RPMI7951 (cell line): Measurements from ENCODE around the gene SLC38A10. TPM values are rescaled to one million over a fixed set of nuclear protein-coding genes. Genes with fewer than 3 reads are reported as not detected.

Source experiments
- DNase-seq: peaks from one replicate; pipeline ENCODE4 v3.0.0-alpha.2; 2012; ENCODE audit warnings: low read depth
- total RNA-seq: library from RNA; depleted of rRNA; stranded (reverse); fragments of >200 nt; shearing (Covaris generic); gene quantifications from 2 replicates; pipeline ENCODE4 v1.2.3, GENCODE V29; 2014

The SLC38A10 gene
- total RNA-seq, 1 experiment from 2014 or later: 24.0 TPM

- DNase-seq: no peak
These were observed 52.4 kb downstream of the SLC38A10 start for GRCh38 chr17:81242421-81243332.

- no peak for DNase-seq
These were observed 53.3 kb downstream of the SLC38A10 start for GRCh38 chr17:81241648-81242420.

GRCh38 chr17:81241203-81241602 lies 53.9 kb downstream of the SLC38A10 start:
- no peak for DNase-seq

- no peak for DNase-seq
These were observed 54.3 kb downstream of the SLC38A10 start for GRCh38 chr17:81240761-81241160.

DNA sequence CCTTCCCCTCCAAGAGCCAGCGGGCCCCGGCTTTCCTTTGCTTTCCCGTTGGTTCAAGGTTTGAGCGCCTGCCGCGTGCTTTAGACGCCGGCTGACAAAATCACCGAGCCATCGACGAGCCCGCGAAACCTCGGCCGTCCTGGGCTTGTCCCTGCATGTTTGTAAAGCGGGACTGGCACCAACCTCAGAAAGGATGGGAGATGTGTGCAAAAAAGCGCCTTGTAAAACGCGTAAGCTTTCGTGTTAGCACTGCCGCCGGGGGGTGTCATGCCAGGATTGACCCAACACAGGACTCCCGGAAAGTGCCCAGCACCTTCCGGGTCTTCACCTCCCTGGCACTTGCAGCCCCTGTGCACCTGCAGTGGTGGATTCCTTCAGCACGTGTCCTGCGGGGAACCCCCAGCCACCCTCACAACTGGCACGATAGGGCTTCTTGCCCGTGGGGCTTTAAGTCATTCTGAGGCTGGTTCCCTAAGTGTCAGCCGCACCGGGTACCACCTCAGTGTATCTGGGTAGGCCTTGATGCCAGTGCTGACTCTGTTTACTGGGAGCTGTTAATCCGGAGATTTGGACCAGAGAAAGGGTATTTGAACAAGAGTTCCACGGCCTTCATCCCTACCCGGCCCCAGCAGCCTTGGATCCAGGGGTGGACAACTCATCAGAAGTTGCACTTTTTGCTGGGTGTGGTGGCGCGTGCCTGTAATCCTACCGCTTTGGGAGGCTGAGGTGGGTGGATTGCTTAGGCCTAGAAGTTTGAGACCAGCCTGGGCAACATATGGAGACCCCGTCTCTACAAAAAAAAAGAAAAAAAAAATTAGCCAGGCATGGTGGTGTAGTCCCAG lies 55.2 kb downstream of the SLC38A10 start:
- no peak for DNase-seq

GRCh38 chr17:81238815-81239713 lies 56.0 kb downstream of the SLC38A10 start, which contains the start of the genes NDUFAF8 and TEPSIN:
Gene NDUFAF8, plus strand, starts transcription at chr17:81239318. Its CDS starts 46 bp downstream, at chr17:81239364.
Gene TEPSIN, minus strand, starts transcription at chr17:81239055. Its CDS starts 22 bp downstream, at chr17:81239033.
- peak; percentile 99 for DNase-seq

DNA sequence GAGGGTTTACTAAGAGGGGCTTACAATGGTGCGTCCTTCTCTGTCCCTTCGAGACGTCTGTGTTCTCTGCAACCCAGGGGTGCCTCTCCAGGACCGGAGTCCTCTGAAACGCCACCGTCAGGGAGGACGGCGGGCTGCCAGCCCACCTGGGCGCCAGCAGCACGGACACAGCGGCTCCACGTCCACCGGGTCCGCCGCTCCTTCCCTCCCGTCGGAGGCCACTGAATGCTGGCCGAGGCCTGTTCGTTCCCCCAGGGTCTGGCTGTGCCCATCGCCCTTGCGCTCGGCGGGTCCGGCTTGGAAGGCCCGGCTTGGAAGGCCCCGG lies 56.7 kb downstream of the SLC38A10 start:
- no peak for DNase-seq

DNA sequence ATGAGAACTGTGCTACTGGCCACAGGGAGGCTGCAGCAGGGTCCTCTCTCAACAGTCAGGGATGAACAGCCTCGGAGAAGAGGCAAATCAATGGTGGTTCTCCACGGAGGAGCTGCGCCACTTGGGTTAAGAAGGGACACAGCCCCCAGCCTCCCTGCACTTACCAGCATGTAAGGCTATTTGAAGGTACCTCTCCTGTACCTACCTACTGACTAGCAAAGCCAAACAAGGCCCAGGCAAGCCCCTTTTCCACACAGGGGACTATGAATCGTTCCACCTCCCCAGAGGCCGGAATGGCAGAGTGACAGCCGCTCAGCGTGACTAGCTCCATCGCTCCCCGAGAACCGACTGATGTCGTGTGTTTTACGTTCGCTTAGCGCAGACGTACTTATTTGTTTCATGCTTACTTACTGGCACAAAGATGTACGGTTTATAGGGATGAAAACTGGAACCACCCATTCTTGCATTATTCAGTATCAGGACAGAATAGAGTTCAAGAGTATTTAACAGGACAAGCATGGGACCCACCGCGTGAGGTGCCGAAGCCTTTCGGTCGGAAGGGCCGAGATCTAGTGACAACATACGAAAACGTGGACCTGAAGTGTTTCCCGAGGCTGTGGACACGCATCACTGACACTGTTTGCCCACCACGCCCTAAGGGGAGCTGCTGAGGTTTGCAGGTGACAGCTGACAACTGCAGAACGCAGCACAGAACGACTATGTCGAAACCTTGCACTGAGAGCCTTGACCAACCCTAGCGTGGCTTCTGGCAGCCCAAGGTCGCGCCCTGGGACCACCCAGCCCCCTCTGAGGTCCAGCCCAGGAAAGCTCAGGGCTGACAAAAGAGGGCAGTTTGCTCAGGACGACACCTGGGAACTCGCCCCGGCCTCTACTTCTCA lies 57.3 kb downstream of the SLC38A10 start:
- no peak for DNase-seq

- no peak for DNase-seq
These were observed 58.3 kb downstream of the SLC38A10 start for GRCh38 chr17:81236784-81237183.

- no peak for DNase-seq
These were observed 59.0 kb downstream of the SLC38A10 start for GRCh38 chr17:81235822-81236740.

DNA sequence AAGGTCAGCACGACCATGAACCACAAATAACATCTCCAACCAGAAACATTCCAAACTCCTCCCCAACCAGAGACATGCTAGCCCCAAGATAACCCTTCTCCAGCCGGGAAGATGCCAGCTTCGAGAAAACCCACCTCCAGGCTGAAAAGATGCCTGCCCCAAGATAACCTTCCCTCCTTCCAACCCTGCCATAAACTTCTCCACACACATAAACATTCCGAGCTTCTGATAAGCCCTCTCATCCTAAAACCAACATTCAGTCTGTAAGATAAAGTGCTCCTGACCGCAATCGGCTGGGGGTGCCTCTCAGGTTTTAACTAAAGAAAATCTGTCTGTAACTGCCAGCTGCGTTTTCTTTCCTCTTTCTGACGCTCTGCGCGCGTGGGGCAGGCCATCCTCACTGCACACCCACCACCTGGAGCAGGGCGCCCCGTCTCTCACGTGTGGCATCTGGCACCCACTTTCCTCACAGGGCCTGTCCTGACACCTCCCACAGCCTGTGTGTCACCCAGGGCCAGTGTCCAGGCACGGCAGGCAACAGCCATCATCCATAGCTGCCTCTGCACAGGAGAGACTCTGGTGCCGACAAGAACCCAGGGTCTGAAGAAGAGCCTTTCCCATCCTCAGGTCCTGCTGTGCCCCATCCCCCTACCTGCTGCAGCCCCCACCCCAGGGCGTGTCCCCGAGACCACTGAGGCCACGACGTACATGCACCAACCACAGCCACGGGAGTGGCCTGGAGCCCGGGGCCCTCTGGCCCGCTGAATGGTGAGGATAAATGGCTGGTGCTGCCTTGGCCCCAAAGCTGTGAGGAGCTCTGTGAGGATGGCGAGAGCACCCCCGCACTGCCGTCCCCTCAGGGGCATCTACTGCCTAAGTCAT lies 59.9 kb downstream of the SLC38A10 start:
- DNase-seq: no peak

GRCh38 chr17:81234506-81234855 lies 60.6 kb downstream of the SLC38A10 start:
- DNase-seq: no peak

DNA sequence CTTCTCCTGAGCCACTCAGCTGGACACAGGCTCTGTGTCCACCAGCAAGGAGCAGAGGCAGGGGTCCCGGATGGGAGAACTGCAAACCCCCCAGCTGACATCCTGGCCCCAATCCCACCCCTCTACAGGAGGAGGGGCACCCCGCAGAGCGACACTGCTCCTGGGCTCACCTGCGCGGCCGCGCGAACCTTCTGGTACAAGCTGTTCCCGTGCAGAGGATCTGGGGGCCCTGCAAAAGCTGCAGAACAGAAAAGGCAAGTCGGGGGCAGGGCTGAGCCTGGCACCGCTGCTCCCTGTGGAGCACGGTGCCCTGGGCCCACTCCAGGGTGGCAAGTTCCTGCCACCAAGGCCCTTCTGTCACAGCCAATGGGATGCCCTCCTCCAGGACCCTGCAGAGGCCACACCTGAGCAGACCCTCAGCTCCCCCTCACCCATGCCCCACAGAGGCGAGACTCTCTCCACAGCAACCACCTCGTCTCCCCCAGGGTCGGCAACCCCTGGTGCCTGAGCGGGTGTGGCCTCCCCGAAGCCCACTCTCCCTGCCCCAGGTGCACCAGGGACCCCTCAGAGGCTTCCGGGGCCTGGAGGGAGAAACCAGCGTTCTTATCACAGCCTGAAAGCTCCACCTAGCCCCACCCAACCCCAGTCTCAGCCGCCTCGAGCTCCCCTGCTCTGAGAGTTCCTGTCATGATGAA lies 61.1 kb downstream of the SLC38A10 start:
- DNase-seq: no peak

GRCh38 chr17:81233316-81233715 lies 61.8 kb downstream of the SLC38A10 start:
- no peak for DNase-seq

- DNase-seq: no peak
These were observed 62.4 kb downstream of the SLC38A10 start for GRCh38 chr17:81232616-81233241.

DNA sequence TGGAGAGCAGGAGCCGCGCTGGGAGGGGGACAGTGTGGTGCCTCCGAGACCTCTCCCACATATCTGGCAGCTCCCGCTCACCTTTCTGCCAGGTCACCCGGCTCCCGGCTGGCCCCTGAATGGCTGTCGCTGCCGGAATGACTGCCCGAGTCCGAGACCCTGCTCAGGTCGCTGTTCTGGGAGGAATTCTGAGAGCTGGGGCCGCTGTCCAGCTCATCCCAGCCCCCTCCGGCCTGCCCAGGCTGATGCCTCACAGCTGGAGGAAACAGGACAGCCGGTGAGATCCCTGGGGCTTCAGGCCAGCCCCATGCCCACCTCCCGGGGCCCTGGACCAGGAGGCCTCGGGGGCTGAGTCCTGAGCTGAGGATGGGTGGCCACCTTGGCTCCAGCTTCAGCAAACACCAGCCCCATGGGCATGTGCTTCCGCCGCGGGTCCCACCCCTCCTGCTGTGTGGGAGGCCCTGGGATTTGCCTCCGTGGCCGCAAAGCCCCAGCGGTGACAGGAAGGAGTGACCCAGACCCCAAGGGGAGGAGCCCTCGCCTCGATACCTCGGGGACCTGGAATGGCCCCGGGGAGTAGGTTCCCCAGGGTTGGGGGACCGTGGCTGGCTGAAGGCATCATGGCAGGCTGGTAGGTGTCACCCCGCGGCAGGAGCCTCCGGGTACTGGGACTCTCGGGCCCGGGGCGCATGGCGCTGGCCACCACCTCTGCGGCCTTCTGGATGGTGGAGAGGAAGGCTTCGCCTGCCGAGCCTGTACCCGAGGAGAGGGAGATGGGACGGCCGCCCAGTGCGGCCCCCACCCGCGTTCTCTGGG lies 63.1 kb downstream of the SLC38A10 start:
- DNase-seq: no peak
